C4-2B (cell line): ENCODE results near the gene ARHGAP10.
A peak's percentile ranks its signal among the peaks of the same experiment; 100 is the strongest.

ENCODE experiments used
- H3K27ac ChIP-seq: fragments of 450-650 bp; 2 replicates; pipeline ENCODE4 v1.5.1; 2017
- ZFX ChIP-seq: fragments of 450-650 bp; IDR thresholded peaks from 2 replicates; pipeline ENCODE4 v1.6.1; 2017
- TF ChIP-seq, protein P1 (sequence below): fragments of 450-650 bp; conservative IDR thresholded peaks from 2 replicates; pipeline ENCODE4 v1.5.1; 2017; ENCODE audit warnings: mild to moderate bottlenecking

The ARHGAP10 gene

DNA sequence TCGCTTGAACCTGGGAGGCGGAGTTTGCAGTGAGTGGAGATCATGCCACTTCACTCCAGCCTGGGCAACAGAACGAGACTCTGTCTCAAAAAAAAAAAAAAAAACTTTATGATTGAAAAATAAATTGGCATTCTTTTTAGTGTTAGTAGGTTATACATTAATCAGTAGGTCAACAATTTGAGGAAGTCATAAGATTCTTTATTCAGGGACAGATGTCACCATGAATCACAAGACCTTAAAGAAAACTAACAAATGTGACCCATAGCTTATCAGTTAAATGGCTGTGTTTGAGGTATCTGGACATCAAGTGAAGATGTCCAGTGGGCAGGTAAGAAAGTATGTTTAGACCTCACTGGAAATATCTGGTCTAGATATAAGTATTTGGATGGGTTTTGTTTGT, 38.7 kb upstream of the ARHGAP10 start:
- no peak for TF ChIP-seq ZFX
- TF ChIP-seq, protein P1, sequence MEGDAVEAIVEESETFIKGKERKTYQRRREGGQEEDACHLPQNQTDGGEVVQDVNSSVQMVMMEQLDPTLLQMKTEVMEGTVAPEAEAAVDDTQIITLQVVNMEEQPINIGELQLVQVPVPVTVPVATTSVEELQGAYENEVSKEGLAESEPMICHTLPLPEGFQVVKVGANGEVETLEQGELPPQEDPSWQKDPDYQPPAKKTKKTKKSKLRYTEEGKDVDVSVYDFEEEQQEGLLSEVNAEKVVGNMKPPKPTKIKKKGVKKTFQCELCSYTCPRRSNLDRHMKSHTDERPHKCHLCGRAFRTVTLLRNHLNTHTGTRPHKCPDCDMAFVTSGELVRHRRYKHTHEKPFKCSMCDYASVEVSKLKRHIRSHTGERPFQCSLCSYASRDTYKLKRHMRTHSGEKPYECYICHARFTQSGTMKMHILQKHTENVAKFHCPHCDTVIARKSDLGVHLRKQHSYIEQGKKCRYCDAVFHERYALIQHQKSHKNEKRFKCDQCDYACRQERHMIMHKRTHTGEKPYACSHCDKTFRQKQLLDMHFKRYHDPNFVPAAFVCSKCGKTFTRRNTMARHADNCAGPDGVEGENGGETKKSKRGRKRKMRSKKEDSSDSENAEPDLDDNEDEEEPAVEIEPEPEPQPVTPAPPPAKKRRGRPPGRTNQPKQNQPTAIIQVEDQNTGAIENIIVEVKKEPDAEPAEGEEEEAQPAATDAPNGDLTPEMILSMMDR = no peak
- no peak overlapping the region for H3K27ac ChIP-seq

DNA sequence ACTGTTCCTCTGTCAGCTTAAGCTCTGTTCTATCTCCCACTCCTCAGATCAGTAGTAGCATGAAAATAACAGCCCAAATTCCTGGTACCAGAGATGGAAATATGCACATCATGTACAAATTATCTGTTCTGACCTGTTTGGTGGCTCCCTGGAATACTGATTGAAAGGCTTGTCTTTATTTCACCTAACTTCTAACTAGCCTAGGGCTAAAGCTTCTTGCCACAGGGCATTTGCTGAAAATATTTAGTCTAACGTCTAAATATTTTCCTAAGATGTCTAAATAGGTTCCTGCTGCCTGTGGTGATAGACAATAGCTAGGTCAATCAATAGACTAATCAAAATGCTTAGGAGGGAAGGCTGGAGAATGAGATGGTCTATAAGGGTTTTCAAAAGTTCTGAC, 35.0 kb upstream of the ARHGAP10 start:
- H3K27ac ChIP-seq = no peak overlapping the region
- no peak for TF ChIP-seq ZFX
- TF ChIP-seq, protein P1 = no peak

DNA sequence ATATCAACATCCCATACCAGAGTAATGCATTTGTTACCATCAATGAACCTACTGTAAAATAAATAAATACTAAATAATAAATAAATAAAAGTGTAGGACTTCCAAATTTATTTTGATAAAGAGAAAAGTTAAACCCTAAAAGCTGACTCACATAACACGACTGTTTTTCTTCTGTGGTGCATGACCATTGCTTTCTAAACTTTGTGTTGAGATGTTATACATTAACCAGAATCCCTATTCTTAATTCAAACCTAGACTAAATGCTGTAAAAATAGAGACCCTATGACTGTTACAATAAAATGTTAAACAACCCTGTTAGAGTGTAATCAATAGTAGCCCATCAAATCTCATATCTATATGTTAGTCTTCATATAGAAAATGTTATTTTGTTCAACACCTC, 27.0 kb upstream of the ARHGAP10 start:
- TF ChIP-seq ZFX = no peak
- TF ChIP-seq, protein P1 = no peak

DNA sequence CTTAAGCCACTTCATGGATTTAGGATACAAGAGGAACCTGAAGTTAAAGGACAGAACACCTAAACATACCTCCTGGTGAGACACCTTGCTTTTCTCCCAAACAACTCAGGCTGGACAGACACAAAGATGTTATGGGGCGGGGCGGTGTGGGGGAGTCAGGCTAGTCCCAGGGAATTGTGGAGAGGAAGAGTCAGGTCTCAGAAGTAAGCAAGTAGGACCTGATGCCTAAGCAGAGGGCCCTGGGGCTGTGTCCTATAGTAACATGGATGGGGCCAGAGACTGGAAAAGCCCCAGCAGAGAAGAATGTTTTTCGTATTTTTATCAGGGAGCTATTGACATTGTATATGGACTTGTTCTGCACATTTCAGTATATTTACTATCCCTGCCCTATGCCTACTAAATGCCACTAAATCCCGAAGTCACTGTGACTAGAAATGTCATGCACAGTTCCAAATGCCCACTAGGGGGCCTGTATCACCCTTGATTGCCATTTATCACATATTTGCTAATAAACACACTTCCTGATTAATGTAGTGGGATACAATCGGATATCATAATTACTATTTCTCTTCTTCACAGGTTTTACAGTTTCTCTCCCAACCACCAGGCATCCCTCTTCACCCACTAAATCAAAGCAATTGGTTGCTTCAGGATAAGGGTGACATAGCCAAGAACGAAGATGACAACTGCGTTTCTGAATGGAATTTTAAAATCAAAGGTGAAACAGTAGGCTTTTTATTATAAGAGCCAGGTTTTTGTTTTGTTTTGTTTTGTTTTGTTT, 23.8 kb upstream of the ARHGAP10 start:
- no peak for TF ChIP-seq ZFX
- TF ChIP-seq, protein P1 = peak; percentile 87
- no peak overlapping the region for H3K27ac ChIP-seq

More for the DNA sequence above, 27.0 kb upstream of the ARHGAP10 start:
- no peak overlapping the region for H3K27ac ChIP-seq

DNA sequence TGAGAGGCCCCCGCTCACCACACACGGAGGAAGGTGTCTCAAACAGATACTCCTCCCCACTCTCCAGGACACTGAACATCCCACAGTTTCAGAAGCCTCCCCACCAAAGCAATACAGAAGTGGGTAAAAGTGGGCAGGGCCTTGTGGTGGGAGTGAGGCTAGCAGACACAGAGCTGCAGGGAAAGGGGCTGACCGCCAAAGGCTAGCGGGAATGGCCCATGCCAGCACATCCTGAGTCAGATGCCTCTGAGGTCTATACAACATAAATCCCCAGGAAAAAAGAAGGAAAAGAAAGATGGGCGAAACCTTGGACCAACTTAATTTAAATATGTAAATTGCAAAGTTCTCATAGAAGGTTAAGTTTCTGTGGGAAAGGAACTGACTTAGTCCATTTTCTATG, 21.9 kb upstream of the ARHGAP10 start:
- TF ChIP-seq ZFX = no peak
- TF ChIP-seq, protein P1 = no peak
- H3K27ac ChIP-seq = no peak overlapping the region

DNA sequence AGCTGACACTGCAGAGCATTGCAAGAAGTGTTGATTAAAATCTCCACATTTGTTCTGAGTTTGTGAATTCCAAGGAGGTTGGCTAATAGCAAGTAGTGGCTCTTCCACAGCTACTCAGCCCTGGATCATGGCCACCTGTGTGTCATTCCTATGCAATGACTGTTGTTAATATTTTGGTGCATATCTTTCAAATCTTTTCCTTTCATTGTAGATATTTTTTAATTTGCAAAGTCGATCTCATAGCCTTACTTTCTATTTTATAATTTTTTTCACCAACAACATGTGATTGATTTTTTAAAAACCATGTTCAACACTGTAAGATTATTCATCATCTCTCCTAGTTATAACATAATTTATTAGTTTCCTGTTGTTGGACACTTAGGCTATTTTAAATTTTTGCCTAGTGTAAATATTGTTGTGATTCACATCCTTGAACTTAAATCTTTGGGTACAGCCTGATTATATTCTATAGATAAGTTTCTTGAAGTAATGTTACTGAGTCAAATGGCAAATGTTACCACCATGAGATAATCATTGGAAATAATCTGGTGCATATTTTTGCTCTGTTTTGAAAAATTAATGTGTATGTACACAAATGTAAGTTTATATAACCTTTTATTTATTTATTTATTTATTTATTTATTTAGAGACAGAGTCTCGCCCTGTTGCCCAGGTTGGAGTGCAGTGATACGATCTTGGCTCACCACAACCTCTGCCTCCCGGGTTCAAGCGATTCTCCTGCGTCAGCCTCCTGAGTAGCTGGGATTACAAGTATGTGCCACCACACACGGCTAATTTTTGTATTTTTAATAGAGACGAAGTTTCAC, 17.1 kb upstream of the ARHGAP10 start:
- H3K27ac ChIP-seq = no peak overlapping the region
- TF ChIP-seq, protein P1 = no peak
- no peak for TF ChIP-seq ZFX

DNA sequence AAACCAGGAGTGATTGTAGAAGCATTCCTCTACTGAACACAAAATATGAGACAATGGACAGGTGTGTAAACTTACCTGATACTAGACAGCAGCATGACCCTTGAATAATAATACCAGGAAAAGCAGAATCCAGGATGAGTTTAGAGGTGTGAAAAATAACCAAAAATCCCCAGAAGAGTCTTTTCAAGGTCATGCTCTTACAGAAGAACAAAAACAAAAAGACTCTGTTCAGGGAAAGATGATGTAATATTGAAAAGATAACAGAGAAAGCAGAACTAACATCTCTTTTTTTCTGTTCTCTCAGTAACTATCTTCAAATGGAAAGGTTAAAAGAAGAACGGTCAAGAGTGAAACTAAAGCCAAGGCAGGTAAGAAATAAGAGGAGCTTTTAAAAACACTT, 14.0 kb upstream of the ARHGAP10 start:
- no peak overlapping the region for H3K27ac ChIP-seq
- TF ChIP-seq ZFX = no peak
- TF ChIP-seq, protein P1 = no peak
